ENCODE data around the gene SERGEF.

SERGEF gene

GRCh38 chr11:17748761-17749721, 263.8 kb downstream of the SERGEF start:
- H3K4me1 ChIP-seq (ENCODE audit: control insufficient read depth, insufficient read depth, low read length) = peaks cover 1% of the 10 kb centered on the region
- no peak overlapping the region for H3K4me3 ChIP-seq (ENCODE audit: low read length)
- H3K27me3 ChIP-seq (ENCODE audit: control insufficient read depth, insufficient read depth, low read length) = peaks cover 47% of the 10 kb centered on the region
- no peaks in the 10 kb centered on the region for H3K9me3 ChIP-seq (replicated peaks; ENCODE audit: low read length)
- no peak overlapping the region for H3K4me2 ChIP-seq (ENCODE audit: low read length)
- H3K9ac ChIP-seq (ENCODE audit: low read depth, low read length) = no peak overlapping the region
- no peaks in the 10 kb centered on the region for H3K36me3 ChIP-seq (ENCODE audit: insufficient read depth, low read length)

- no peaks in the 10 kb centered on the region for H3K36me3 ChIP-seq (ENCODE audit: insufficient read depth, low read length)
- no peak overlapping the region for H3K4me2 ChIP-seq (ENCODE audit: low read length)
- no peak overlapping the region for H3K9ac ChIP-seq (ENCODE audit: low read depth, low read length)
- H3K4me1 ChIP-seq (ENCODE audit: control insufficient read depth, insufficient read depth, low read length) = peaks cover 8% of the 10 kb centered on the region
- H3K27me3 ChIP-seq (ENCODE audit: control insufficient read depth, insufficient read depth, low read length) = peaks cover 38% of the 10 kb centered on the region
- H3K4me3 ChIP-seq (ENCODE audit: low read length) = no peak overlapping the region
- no peaks in the 10 kb centered on the region for H3K9me3 ChIP-seq (replicated peaks; ENCODE audit: low read length)
These were observed 264.8 kb downstream of the SERGEF start for GRCh38 chr11:17748044-17748443.

- H3K36me3 ChIP-seq (ENCODE audit: insufficient read depth, low read length) = no peaks in the 10 kb centered on the region
- H3K4me2 ChIP-seq (ENCODE audit: low read length) = no peak overlapping the region
- no peaks in the 10 kb centered on the region for H3K9me3 ChIP-seq (replicated peaks; ENCODE audit: low read length)
- H3K27me3 ChIP-seq (ENCODE audit: control insufficient read depth, insufficient read depth, low read length) = peaks cover 31% of the 10 kb centered on the region
- H3K9ac ChIP-seq (ENCODE audit: low read depth, low read length) = no peak overlapping the region
- peaks cover 8% of the 10 kb centered on the region for H3K4me1 ChIP-seq (ENCODE audit: control insufficient read depth, insufficient read depth, low read length)
- no peak overlapping the region for H3K4me3 ChIP-seq (ENCODE audit: low read length)
These were observed 265.5 kb downstream of the SERGEF start for GRCh38 chr11:17747131-17747955.

- Histone ChIP-seq H3K4me2 (ENCODE audit: low read length) (no peak overlapping the region), H3K9me3 (replicated peaks; ENCODE audit: low read length) (no peaks in the 10 kb centered on the region), H3K4me1 (ENCODE audit: control insufficient read depth, insufficient read depth, low read length) (peaks cover 8% of the 10 kb centered on the region), H3K9ac (ENCODE audit: low read depth, low read length) (no peak overlapping the region), H3K27me3 (ENCODE audit: control insufficient read depth, insufficient read depth, low read length) (peaks cover 22% of the 10 kb centered on the region), H3K36me3 (ENCODE audit: insufficient read depth, low read length) (no peaks in the 10 kb centered on the region), H3K4me3 (ENCODE audit: low read length) (no peak overlapping the region)
These were observed 266.8 kb downstream of the SERGEF start for GRCh38 chr11:17746096-17746495.

- Histone ChIP-seq H3K27me3 (ENCODE audit: control insufficient read depth, insufficient read depth, low read length) (peaks cover 22% of the 10 kb centered on the region), H3K4me3 (ENCODE audit: low read length) (no peak overlapping the region), H3K9ac (ENCODE audit: low read depth, low read length) (no peak overlapping the region), H3K9me3 (replicated peaks; ENCODE audit: low read length) (no peaks in the 10 kb centered on the region), H3K4me1 (ENCODE audit: control insufficient read depth, insufficient read depth, low read length) (peaks cover 8% of the 10 kb centered on the region), H3K36me3 (ENCODE audit: insufficient read depth, low read length) (no peaks in the 10 kb centered on the region), H3K4me2 (ENCODE audit: low read length) (no peak overlapping the region)
These were observed 267.6 kb downstream of the SERGEF start for GRCh38 chr11:17745023-17745772.

- no peak overlapping the region for H3K4me3 ChIP-seq (ENCODE audit: low read length)
These were observed 268.5 kb downstream of the SERGEF start for GRCh38 chr11:17744151-17744940.

GRCh38 chr11:17743808-17744119, 269.1 kb downstream of the SERGEF start:
- Histone ChIP-seq H3K36me3 (ENCODE audit: insufficient read depth, low read length) (no peaks in the 10 kb centered on the region), H3K4me2 (ENCODE audit: low read length) (no peak overlapping the region), H3K4me3 (ENCODE audit: low read length) (no peak overlapping the region), H3K4me1 (ENCODE audit: control insufficient read depth, insufficient read depth, low read length) (peaks cover 8% of the 10 kb centered on the region), H3K27me3 (ENCODE audit: control insufficient read depth, insufficient read depth, low read length) (peaks cover 13% of the 10 kb centered on the region), H3K9me3 (replicated peaks; ENCODE audit: low read length) (no peaks in the 10 kb centered on the region), H3K9ac (ENCODE audit: low read depth, low read length) (no peak overlapping the region)

More at GRCh38 chr11:17744151-17744940, 268.5 kb downstream of the SERGEF start:
- no peak overlapping the region for H3K4me2 ChIP-seq (ENCODE audit: low read length)
- H3K27me3 ChIP-seq (ENCODE audit: control insufficient read depth, insufficient read depth, low read length) = peaks cover 15% of the 10 kb centered on the region
- no peaks in the 10 kb centered on the region for H3K9me3 ChIP-seq (replicated peaks; ENCODE audit: low read length)
- peaks cover 8% of the 10 kb centered on the region for H3K4me1 ChIP-seq (ENCODE audit: control insufficient read depth, insufficient read depth, low read length)
- H3K9ac ChIP-seq (ENCODE audit: low read depth, low read length) = no peak overlapping the region
- no peaks in the 10 kb centered on the region for H3K36me3 ChIP-seq (ENCODE audit: insufficient read depth, low read length)

- H3K36me3 ChIP-seq (ENCODE audit: insufficient read depth, low read length) = no peaks in the 10 kb centered on the region
- H3K9ac ChIP-seq (ENCODE audit: low read depth, low read length) = no peak overlapping the region
- no peak overlapping the region for H3K4me3 ChIP-seq (ENCODE audit: low read length)
- H3K4me1 ChIP-seq (ENCODE audit: control insufficient read depth, insufficient read depth, low read length) = peaks cover 8% of the 10 kb centered on the region
- H3K9me3 ChIP-seq (replicated peaks; ENCODE audit: low read length) = no peaks in the 10 kb centered on the region
- peaks cover 13% of the 10 kb centered on the region for H3K27me3 ChIP-seq (ENCODE audit: control insufficient read depth, insufficient read depth, low read length)
- no peak overlapping the region for H3K4me2 ChIP-seq (ENCODE audit: low read length)
These were observed 269.6 kb downstream of the SERGEF start for GRCh38 chr11:17743026-17743807.

GRCh38 chr11:17742019-17742418, 270.8 kb downstream of the SERGEF start:
- no peak overlapping the region for H3K4me2 ChIP-seq (ENCODE audit: low read length)
- H3K36me3 ChIP-seq (ENCODE audit: insufficient read depth, low read length) = no peaks in the 10 kb centered on the region
- H3K27me3 ChIP-seq (ENCODE audit: control insufficient read depth, insufficient read depth, low read length) = peaks cover 10% of the 10 kb centered on the region
- H3K9ac ChIP-seq (ENCODE audit: low read depth, low read length) = no peak overlapping the region
- no peak overlapping the region for H3K4me3 ChIP-seq (ENCODE audit: low read length)
- no peaks in the 10 kb centered on the region for H3K9me3 ChIP-seq (replicated peaks; ENCODE audit: low read length)
- peaks cover 8% of the 10 kb centered on the region for H3K4me1 ChIP-seq (ENCODE audit: control insufficient read depth, insufficient read depth, low read length)

- Histone ChIP-seq H3K9me3 (replicated peaks; ENCODE audit: low read length) (no peaks in the 10 kb centered on the region), H3K4me2 (ENCODE audit: low read length) (no peak overlapping the region), H3K36me3 (ENCODE audit: insufficient read depth, low read length) (no peaks in the 10 kb centered on the region), H3K4me1 (ENCODE audit: control insufficient read depth, insufficient read depth, low read length) (peaks cover 8% of the 10 kb centered on the region), H3K9ac (ENCODE audit: low read depth, low read length) (no peak overlapping the region), H3K4me3 (ENCODE audit: low read length) (no peak overlapping the region), H3K27me3 (ENCODE audit: control insufficient read depth, insufficient read depth, low read length) (peaks cover 5% of the 10 kb centered on the region)
These were observed 271.4 kb downstream of the SERGEF start for GRCh38 chr11:17741487-17741886.

Data from skeletal muscle satellite cell (primary cell).